K562 (cell line): ENCODE measurements around the gene DEPP1. TPM values are rescaled to one million over a fixed set of nuclear protein-coding genes. Genes with fewer than 3 reads are reported as not detected.

Source experiments
- ATAC-seq: fragments of 200-7000 bp; cut with Tn5 transposase; 3 replicates; pipeline ENCODE4 v1.9.1; 2020; ENCODE audit warnings: moderate library complexity
- BruUV-seq: library from RNA; stranded (reverse); fragments of 400-500 nt; replicated peaks from 2 replicates; lab custom pipeline; 2021; lab: Mats Ljungman, UMichigan
- CTCF ChIA-PET: fragments of 300-600 bp; formaldehyde crosslinking; extraction: SDS; loops from one replicate; lab custom pipeline; 2021; ENCODE audit warnings: low intra/inter-chr PET ratio; lab: Yijun Ruan, JAX
- POLR2A ChIA-PET: fragments of 300-600, 350-650 bp; sonication (Branson Sonifier 250); formaldehyde crosslinking; extraction: SDS; loops from one replicate; lab custom pipeline; 2021; ENCODE audit warnings: antibody characterized with exemption, inconsistent platforms; lab: Yijun Ruan, JAX
- DNase-seq, 4 experiments: peaks; one replicate each; pipeline versions ENCODE4 v3.0.0 to v3.0.0-alpha.2; 2011 to 2018; ENCODE audit warnings: low spot score in 3 of 4, mixed read lengths in 3 of 4; ENCODE audit errors: extremely low read depth in 1 of 4
- FAIRE-seq: peaks from 2 replicates; lab custom pipeline; 2011; peaks lifted over from hg19 to GRCh38; lab: Jason Lieb, UNC
- H2AFZ ChIP-seq: 2 replicates; pipeline ENCODE4 v1.6.0; 2011; ENCODE audit warnings: low read depth, low read length, control low read depth, inconsistent platforms
- H3K27ac ChIP-seq: fragments of 200-600 bp; 3 replicates; pipeline ENCODE4 v1.8.0; 2011; ENCODE audit warnings: low read depth, mild to moderate bottlenecking, control low read depth, inconsistent platforms, low read length, moderate library complexity, mixed read lengths; ENCODE audit errors: extremely low read depth
- H3K27me3 ChIP-seq, 2 experiments: fragments of 300-600 bp in 1 of 2; 2 replicates in 1 of 2; 3 replicates in 1 of 2; pipeline versions ENCODE4 v1.6.0 to v1.8.0; 2011; ENCODE audit warnings: inconsistent platforms in 2 of 2, low read length in 2 of 2, mild to moderate bottlenecking in 1 of 2, mixed read lengths in 1 of 2, moderate library complexity in 1 of 2; ENCODE audit not compliant: control insufficient read depth in 2 of 2, insufficient read depth in 2 of 2
- H3K36me3 ChIP-seq: fragments of 300-600 bp; 3 replicates; pipeline ENCODE4 v1.8.0; 2011; ENCODE audit warnings: mild to moderate bottlenecking, low read length, inconsistent platforms; ENCODE audit not compliant: control insufficient read depth, insufficient read depth
- H3K4me1 ChIP-seq, 2 experiments: fragments of 200-600 bp in 1 of 2; replicated peaks in 1 of 2; 2 replicates in 1 of 2; 3 replicates in 1 of 2; pipeline versions ENCODE4 v1.5.1 to v1.8.0; 2011; ENCODE audit warnings: inconsistent platforms in 2 of 2, low read length in 2 of 2, mild to moderate bottlenecking in 1 of 2, mixed read lengths in 1 of 2, moderate library complexity in 1 of 2; ENCODE audit not compliant: control insufficient read depth in 2 of 2, insufficient read depth in 2 of 2
- H3K4me2 ChIP-seq: 2 replicates; pipeline ENCODE4 v1.6.1; 2011; ENCODE audit warnings: low read length, control low read depth, inconsistent platforms, mixed read lengths; ENCODE audit not compliant: insufficient read depth
- H3K4me3 ChIP-seq: fragments of 200-600 bp; sonication (generic), shearing (Covaris generic); 2 replicates; pipeline ENCODE4 v1.5.1; 2016; ENCODE audit warnings: control low read depth, inconsistent platforms
- H3K79me2 ChIP-seq: fragments of 200-600 bp; 3 replicates; pipeline ENCODE4 v1.8.0; 2011; ENCODE audit warnings: low read length, inconsistent platforms; ENCODE audit not compliant: control insufficient read depth, insufficient read depth
- H3K9ac ChIP-seq, 2 experiments: 2 replicates each; pipeline versions ENCODE4 v1.6.0 to v1.6.1; 2011; ENCODE audit warnings: low read depth in 2 of 2, low read length in 2 of 2, control low read depth in 1 of 2, inconsistent platforms in 1 of 2, mild to moderate bottlenecking in 1 of 2, mixed read lengths in 1 of 2; ENCODE audit not compliant: insufficient read depth in 1 of 2
- H3K9me1 ChIP-seq: one replicate; pipeline ENCODE4 v1.6.0; 2011; ENCODE audit warnings: inconsistent platforms, mild to moderate bottlenecking, low read length, moderate library complexity; ENCODE audit not compliant: control insufficient read depth, insufficient read depth
- H3K9me3 ChIP-seq: replicated peaks from 2 replicates; pipeline ENCODE4 v1.5.1; 2011; ENCODE audit warnings: low read depth, low read length, inconsistent platforms; ENCODE audit not compliant: control insufficient read depth, insufficient read depth
- H4K20me1 ChIP-seq: replicated peaks from 2 replicates; pipeline ENCODE4 v1.6.1; 2011; ENCODE audit warnings: low read length, inconsistent platforms, mixed read lengths; ENCODE audit not compliant: control insufficient read depth, insufficient read depth
- ARID2 ChIP-seq: fragments of 450-650 bp; IDR thresholded peaks from 2 replicates; pipeline ENCODE4 v1.6.1; 2017; ENCODE audit warnings: antibody characterized with exemption, mild to moderate bottlenecking
- BDP1 ChIP-seq: IDR thresholded peaks from 3 replicates; pipeline ENCODE4 v1.6.1; 2011; ENCODE audit not compliant: insufficient read length, insufficient read depth
- CC2D1A ChIP-seq: fragments of 450-650 bp; IDR thresholded peaks from 2 replicates; pipeline ENCODE4 v1.6.1; 2017; ENCODE audit warnings: mild to moderate bottlenecking
- CEBPG ChIP-seq, 3 experiments: fragments of 200-800 bp in 1 of 3; sonication (Bioruptor generic) in 1 of 3; sonication (generic) in 1 of 3; formaldehyde crosslinking in 1 of 3; IDR thresholded peaks in 2 of 3; conservative IDR thresholded peaks in 1 of 3; 2 replicates each; pipeline versions ENCODE4 v1.6.1 to v1.8.0; 2016 to 2022; ENCODE audit warnings: missing compliant biosample characterization in 2 of 3, missing genetic modification characterization in 2 of 3, mild to moderate bottlenecking in 1 of 3, missing genetic modification reagents in 1 of 3
- CHCHD3 ChIP-seq: fragments of 250-450 bp; sonication (Bioruptor Pico); IDR thresholded peaks from 2 replicates; pipeline ENCODE4 v2.1.2; 2022; ENCODE audit warnings: mild to moderate bottlenecking
- FOXK2 ChIP-seq, 2 experiments: fragments of 450-650 bp; IDR thresholded peaks in 1 of 2; conservative IDR thresholded peaks in 1 of 2; 2 replicates each; pipeline ENCODE4 v1.6.1; 2016; ENCODE audit warnings: low read depth in 2 of 2, mild to moderate bottlenecking in 1 of 2
- HIVEP1 ChIP-seq: fragments of 250-450 bp; sonication (Bioruptor Pico); IDR thresholded peaks from 2 replicates; pipeline ENCODE4 v1.4.0; 2020; ENCODE audit warnings: mild to moderate bottlenecking
- HSF4 ChIP-seq: fragments of 250-450 bp; sonication (Bioruptor Pico); IDR thresholded peaks from 2 replicates; pipeline ENCODE4 v2.1.2; 2022; ENCODE audit warnings: mild to moderate bottlenecking, moderate library complexity, borderline replicate concordance
- IRF1 ChIP-seq: sonication (generic); formaldehyde crosslinking; IDR thresholded peaks from 2 replicates; pipeline ENCODE4 v1.8.0; 2022; ENCODE audit warnings: missing genetic modification reagents, mild to moderate bottlenecking, borderline replicate concordance
- NUFIP1 ChIP-seq: fragments of 450-650 bp; IDR thresholded peaks from 2 replicates; pipeline ENCODE4 v1.6.1; 2018; ENCODE audit not compliant: partially characterized antibody
- POLR2A ChIP-seq: fragments of 450-650 bp; conservative IDR thresholded peaks from 2 replicates; pipeline ENCODE4 v1.6.1; 2016
- PRMT5 ChIP-seq: sonication (generic); formaldehyde crosslinking; IDR thresholded peaks from 2 replicates; pipeline ENCODE4 v1.5.0; 2020; ENCODE audit warnings: missing genetic modification reagents
- PTBP1 ChIP-seq: fragments of 200-400 bp; formaldehyde crosslinking; IDR thresholded peaks from 2 replicates; pipeline ENCODE4 v1.6.1; 2017; ENCODE audit warnings: low read depth, low read length
- SIX5 ChIP-seq, 2 experiments: IDR thresholded peaks; 2 replicates each; pipeline ENCODE4 v1.6.1; 2011; ENCODE audit warnings: low read length in 2 of 2, borderline replicate concordance in 1 of 2, low read depth in 1 of 2, mild to moderate bottlenecking in 1 of 2, moderate library complexity in 1 of 2; ENCODE audit not compliant: insufficient read depth in 1 of 2
- ZNF232 ChIP-seq: sonication (generic); formaldehyde crosslinking; IDR thresholded peaks from 2 replicates; pipeline ENCODE4 v1.8.0; 2022; ENCODE audit warnings: mild to moderate bottlenecking, missing genetic modification reagents
- ZNF639 ChIP-seq, 2 experiments: fragments of 200-800 bp in 1 of 2; sonication (Bioruptor generic) in 1 of 2; sonication (generic) in 1 of 2; formaldehyde crosslinking in 1 of 2; IDR thresholded peaks in 1 of 2; conservative IDR thresholded peaks in 1 of 2; 2 replicates each; pipeline versions ENCODE4 v1.5.0 to v1.6.1; 2016 to 2020; ENCODE audit warnings: missing compliant biosample characterization in 1 of 2, missing genetic modification characterization in 1 of 2, missing genetic modification reagents in 1 of 2
- ZNF778 ChIP-seq: fragments of 450-650 bp; formaldehyde crosslinking; IDR thresholded peaks from 2 replicates; pipeline ENCODE4 v1.4.0; 2020; ENCODE audit warnings: mild to moderate bottlenecking, moderate library complexity
- ZZZ3 ChIP-seq: fragments of 450-650 bp; IDR thresholded peaks from 2 replicates; pipeline ENCODE4 v1.6.1; 2016; ENCODE audit warnings: antibody characterized with exemption, mild to moderate bottlenecking, moderate library complexity
- WGBS: fragments of 100-300 bp; shearing (Covaris generic); methylation state at CpG from one replicate; pipeline ENCODE4 v1.1.6; 2016; ENCODE audit warnings: low coverage, mixed read lengths; ENCODE audit not compliant: insufficient coverage; ENCODE audit errors: missing lambda C conversion rate; 5-methylcytosine and 5-hydroxymethylcytosine counted together
- in situ Hi-C: fragments of 300-500 bp; cut with MboI; formaldehyde crosslinking; loops from 4 replicates; pipeline ENCODE4 v1.15.0; 2018; ENCODE audit warnings: inconsistent platforms, mixed read lengths
- intact Hi-C: fragments of 100-400 bp; cut with micrococcal nuclease; formaldehyde crosslinking; loops from 2 replicates; pipeline ENCODE4 v1.14.2; 2022
- polyA plus RNA-seq, 8 experiments: library from polyadenylated mRNA; depleted of rRNA in 4 of 8; stranded (reverse) in 5 of 8; unstranded in 3 of 8; fragments of >200 nt; fragmentation: Nextera tagmentation in 2 of 8; fragmentation: Illumina TruSeq in 1 of 8; extraction: Ambion mirVana in 2 of 8; extraction: Trizol in 1 of 8; gene quantifications; 2 replicates each; pipeline versions ENCODE4 v1.2.1 to v1.2.3, GENCODE V29; 2011 to 2014; ENCODE audit warnings: inconsistent platforms in 1 of 8, missing spikeins in 1 of 8
- total RNA-seq, 7 experiments: library from RNA; depleted of rRNA in 6 of 7; stranded (reverse); fragments of >200 nt in 6 of 7; fragmentation: Illumina TruSeq in 2 of 7; extraction: Trizol in 2 of 7; gene quantifications; 2 replicates each; pipeline versions ENCODE4 v1.2.1 to v1.2.3, GENCODE V29; 2011 to 2021; ENCODE audit warnings: low replicate concordance in 1 of 7

DEPP1 gene
- total and polyA plus RNA-seq, 9 of the 15 experiments (the other 6 are each of a cell fraction or from before 2014, with no cell fraction given) = 0.04 to 0.54 (median 0.20) TPM; not detected in 1

- H3K36me3 ChIP-seq = no peaks in the 10 kb centered on the region
- no peak overlapping the region for H3K4me3 ChIP-seq
- no peaks in the 10 kb centered on the region for H3K79me2 ChIP-seq
- no peaks in the 10 kb centered on the region for H3K9me3 ChIP-seq
- ChIA-PET POLR2A (interaction anchor here (0.6 to 0.7 kb wide), 2 partner anchors 34 to 370 kb away, joined by 4 read pairs; no protein-coding TSS in a partner anchor), CTCF (no interaction called here)
- DNase-seq (no peak), FAIRE-seq (no peak), ATAC-seq (no peak)
- peaks cover 3 to 10% of the 10 kb centered on the region in 2 experiments; a peak in 3 of 5 replicates for H3K27me3 ChIP-seq
- in situ Hi-C loops (no loop called here), intact Hi-C loops (no loop called here)
- no peaks in the 10 kb centered on the region for H3K9me1 ChIP-seq
- no peaks in the 10 kb centered on the region for H4K20me1 ChIP-seq
- H3K4me2 ChIP-seq = no peak overlapping the region
- WGBS = 0% methylated on average over 2 of the region's 2 CpGs
- no TSS peak for BruUV-seq
- no peak overlapping the region for H2AFZ ChIP-seq
- H3K4me1 ChIP-seq = no peaks in the 10 kb centered on the region
- no peak overlapping the region for H3K27ac ChIP-seq
- no peak for TF ChIP-seq HIVEP1 (CRISPR knock-in tag)
- no peak for TF ChIP-seq PRMT5 (CRISPR knock-in tag)
- TF ChIP-seq CHCHD3 = no peak
- TF ChIP-seq ZZZ3 = no peak
- no peak for TF ChIP-seq PTBP1
- no peak for TF ChIP-seq SIX5 (IDR thresholded peaks at IDR 0.05; ENCODE audit: borderline replicate concordance in 1 of 2, insufficient read depth in 1 of 2, low read depth in 1 of 2, low read length in 2 of 2)
- no peak for TF ChIP-seq ARID2
- no peak for TF ChIP-seq IRF1
- no peak for TF ChIP-seq POLR2A
- no peak for TF ChIP-seq CC2D1A
- TF ChIP-seq HSF4 (CRISPR knock-in tag) = no peak
- TF ChIP-seq ZNF232 (CRISPR knock-in tag) = no peak
- TF ChIP-seq FOXK2 (conservative IDR thresholded peaks at IDR 0.05 in 1 of 2, IDR thresholded peaks at IDR 0.05 in 1 of 2; ENCODE audit: low read depth in 2 of 2) = no peak
- TF ChIP-seq NUFIP1 = no peak
- TF ChIP-seq ZNF778 (CRISPR knock-in tag) = no peak
- TF ChIP-seq ZNF639 (CRISPR knock-in tag; conservative IDR thresholded peaks at IDR 0.05 in 1 of 2, IDR thresholded peaks at IDR 0.05 in 1 of 2) = no peak
- TF ChIP-seq CEBPG (CRISPR knock-in tag; IDR thresholded peaks at IDR 0.05) = no peak
- no peak for TF ChIP-seq CEBPG (tag; conservative IDR thresholded peaks at IDR 0.05 in 1 of 2, IDR thresholded peaks at IDR 0.05 in 1 of 2)
- no peak for TF ChIP-seq BDP1
- H3K9ac ChIP-seq = no peak overlapping the region
These were observed 32.4 kb downstream of the DEPP1 start for GRCh38 chr10:44946205-44946604.
